HCT116 (cell line): ENCODE results near the gene GPR12. TPM values are rescaled to one million over a fixed set of nuclear protein-coding genes. Genes with fewer than 3 reads are reported as not detected.

ENCODE experiments used
- ATAC-seq: fragments of 200-7000 bp; cut with Tn5 transposase; 2 replicates; pipeline ENCODE4 v1.9.1; 2020; ENCODE audit warnings: mild to moderate bottlenecking, moderate library complexity
- BruUV-seq: library from RNA; stranded (reverse); fragments of 400-500 nt; replicated peaks from 2 replicates; lab custom pipeline; 2021; lab: Mats Ljungman, UMichigan
- CTCF ChIA-PET: fragments of 300-600 bp; sonication (Branson Sonifier 250); formaldehyde crosslinking; loops from one replicate; lab custom pipeline; 2021; ENCODE audit warnings: antibody characterized with exemption; lab: Charles Lee
- POLR2A ChIA-PET: fragments of 300-600, 350-600 bp; sonication (Branson Sonifier 250); formaldehyde crosslinking; loops from one replicate; lab custom pipeline; 2021; ENCODE audit warnings: antibody characterized with exemption; lab: Charles Lee
- RAD21 ChIA-PET, 2 experiments: fragments of 300-600 bp; sonication (Branson Sonifier 250); formaldehyde crosslinking; loops; one replicate each; lab custom pipeline; 2023; ENCODE audit warnings: low total read pairs in 2 of 2; ENCODE audit not compliant: uncharacterized antibody in 2 of 2, unreplicated experiment in 2 of 2, low non-redundant PET in 1 of 2; lab: Charles Lee
- DNase-seq: peaks from one replicate; pipeline ENCODE4 v3.0.0-alpha.2; 2010; ENCODE audit warnings: low read depth, low spot score
- H2AFZ ChIP-seq: fragments of 200-600 bp; shearing (Covaris generic), sonication (generic); 2 replicates; pipeline ENCODE4 v1.6.1; 2017; ENCODE audit warnings: low read depth, mixed run types, mixed read lengths, antibody characterized with exemption, low read length; ENCODE audit not compliant: poor library complexity, severe bottlenecking
- H3K27ac ChIP-seq: 2 replicates; pipeline ENCODE4 v1.5.1; 2012; ENCODE audit warnings: low read depth, low read length
- H3K27me3 ChIP-seq: fragments of 200-600 bp; sonication (generic); 2 replicates; pipeline ENCODE4 v1.6.1; 2016; ENCODE audit warnings: mixed run types, low read length, mixed read lengths; ENCODE audit not compliant: insufficient read depth
- H3K36me3 ChIP-seq, 2 experiments: fragments of 200-500 bp in 1 of 2; fragments of 200-600 bp in 1 of 2; sonication (Bioruptor generic) in 1 of 2; sonication (generic) in 1 of 2; 2 replicates each; pipeline versions ENCODE4 v1.5.1 to v1.6.1; 2014 to 2016; ENCODE audit warnings: low read length in 2 of 2, inconsistent platforms in 1 of 2, mixed read lengths in 1 of 2, mixed run types in 1 of 2; ENCODE audit not compliant: insufficient read depth in 2 of 2, control insufficient read depth in 1 of 2
- H3K4me1 ChIP-seq, 2 experiments: fragments of 200-600 bp in 1 of 2; sonication (generic) in 1 of 2; 2 replicates each; pipeline versions ENCODE4 v1.5.1 to v1.6.1; 2012 to 2017; ENCODE audit warnings: low read length in 2 of 2, inconsistent platforms in 1 of 2, mild to moderate bottlenecking in 1 of 2, mixed read lengths in 1 of 2, mixed run types in 1 of 2, moderate library complexity in 1 of 2; ENCODE audit not compliant: insufficient read depth in 2 of 2, control insufficient read depth in 1 of 2
- H3K4me2 ChIP-seq: fragments of 200-600 bp; sonication (generic); 2 replicates; pipeline ENCODE4 v1.6.1; 2017; ENCODE audit warnings: mixed run types, low read length, mixed read lengths
- H3K4me3 ChIP-seq, 2 experiments: fragments of 200-600 bp in 1 of 2; sonication (generic) in 1 of 2; replicated peaks in 1 of 2; 2 replicates each; pipeline ENCODE4 v1.5.1; 2011 to 2016; ENCODE audit warnings: low read length in 2 of 2, control low read depth in 1 of 2, low read depth in 1 of 2, mild to moderate bottlenecking in 1 of 2, mixed read lengths in 1 of 2, mixed run types in 1 of 2
- H3K79me2 ChIP-seq: fragments of 200-600 bp; sonication (generic); 2 replicates; pipeline ENCODE4 v1.6.1; 2017; ENCODE audit warnings: mild to moderate bottlenecking, mixed run types, low read length, moderate library complexity, mixed read lengths; ENCODE audit not compliant: insufficient read depth
- H3K9ac ChIP-seq: fragments of 200-600 bp; sonication (generic); 2 replicates; pipeline ENCODE4 v1.6.1; 2016; ENCODE audit warnings: low read length, mixed read lengths
- H3K9me2 ChIP-seq: fragments of 200-600 bp; sonication (generic), shearing (Covaris generic); 2 replicates; pipeline ENCODE4 v1.6.1; 2017; ENCODE audit warnings: mixed run types, mild to moderate bottlenecking, moderate library complexity; ENCODE audit not compliant: insufficient read depth
- H3K9me3 ChIP-seq, 2 experiments: fragments of 200-500 bp in 1 of 2; fragments of 200-600 bp in 1 of 2; sonication (Bioruptor generic) in 1 of 2; sonication (generic) in 1 of 2; 2 replicates each; pipeline ENCODE4 v1.6.1; 2014 to 2017; ENCODE audit warnings: low read length in 2 of 2, mixed read lengths in 2 of 2, inconsistent platforms in 1 of 2, low read depth in 1 of 2, mild to moderate bottlenecking in 1 of 2, mixed run types in 1 of 2, moderate library complexity in 1 of 2; ENCODE audit not compliant: control insufficient read depth in 1 of 2, insufficient read depth in 1 of 2
- H4K20me1 ChIP-seq: fragments of 200-600 bp; sonication (generic), shearing (Covaris generic); 2 replicates; pipeline ENCODE4 v1.6.1; 2017; ENCODE audit warnings: mixed run types, mild to moderate bottlenecking, moderate library complexity; ENCODE audit not compliant: insufficient read depth
- CBX3 ChIP-seq: IDR thresholded peaks from 2 replicates; pipeline ENCODE4 v1.6.1; 2012; ENCODE audit warnings: low read depth
- ELF1 ChIP-seq: IDR thresholded peaks from 2 replicates; pipeline ENCODE4 v1.6.1; 2012; ENCODE audit warnings: low read depth, borderline replicate concordance
- EZH2 ChIP-seq: fragments of 200-600 bp; sonication (generic); IDR thresholded peaks from 2 replicates; pipeline ENCODE4 v1.6.1; 2017; ENCODE audit warnings: antibody characterized with exemption, mixed run types
- EZH2phosphoT487 ChIP-seq: fragments of 200-600 bp; IDR thresholded peaks from 2 replicates; pipeline ENCODE4 v1.6.1; 2018; ENCODE audit warnings: antibody characterized with exemption, borderline replicate concordance
- FOSL1 ChIP-seq: IDR thresholded peaks from 2 replicates; pipeline ENCODE4 v1.6.1; 2012; ENCODE audit warnings: low read depth
- MAX ChIP-seq: IDR thresholded peaks from 2 replicates; pipeline ENCODE4 v1.6.1; 2012
- POLR2AphosphoS5 ChIP-seq: IDR thresholded peaks from 2 replicates; pipeline ENCODE4 v1.6.1; 2011; ENCODE audit warnings: mild to moderate bottlenecking, low read depth, low read length, moderate library complexity
- RAD21 ChIP-seq: IDR thresholded peaks from 2 replicates; pipeline ENCODE4 v1.6.1; 2012; ENCODE audit warnings: low read depth, mild to moderate bottlenecking
- SP1 ChIP-seq: IDR thresholded peaks from 2 replicates; pipeline ENCODE4 v1.6.1; 2012; ENCODE audit warnings: low read depth
- SRF ChIP-seq: IDR thresholded peaks from 2 replicates; pipeline ENCODE4 v1.6.1; 2012; ENCODE audit warnings: low read depth
- TCF7L2 ChIP-seq: IDR thresholded peaks from 2 replicates; pipeline ENCODE4 v1.7.0; 2011; ENCODE audit warnings: borderline replicate concordance, inconsistent platforms; ENCODE audit not compliant: insufficient read depth, insufficient read length; ENCODE audit errors: extremely low read depth
- ZNF274 ChIP-seq: fragments of 200-500 bp; sonication (Bioruptor generic); IDR thresholded peaks from 2 replicates; pipeline ENCODE4 v1.6.1; 2014; ENCODE audit warnings: mild to moderate bottlenecking, low read depth, low read length, inconsistent platforms
- intact Hi-C: fragments of 100-400 bp; cut with micrococcal nuclease; formaldehyde crosslinking; loops from 2 replicates; pipeline ENCODE4 v1.10.0; 2022
- total RNA-seq: library from RNA; stranded (reverse); gene quantifications from one replicate; pipeline ENCODE4 v1.2.1, GENCODE V29; 2021; ENCODE audit not compliant: unreplicated experiment
- TF ChIP-seq, protein P1 (sequence below): IDR thresholded peaks from 2 replicates; pipeline ENCODE4 v1.6.1; 2012
- TF ChIP-seq, protein P2 (sequence below): IDR thresholded peaks from 2 replicates; pipeline ENCODE4 v1.6.1; 2011; ENCODE audit warnings: mild to moderate bottlenecking, low read length, moderate library complexity; ENCODE audit not compliant: insufficient replicate concordance; ENCODE audit errors: extremely low read depth

GPR12 gene
- total RNA-seq, 1 experiment from 2014 or later, result not detected

DNA sequence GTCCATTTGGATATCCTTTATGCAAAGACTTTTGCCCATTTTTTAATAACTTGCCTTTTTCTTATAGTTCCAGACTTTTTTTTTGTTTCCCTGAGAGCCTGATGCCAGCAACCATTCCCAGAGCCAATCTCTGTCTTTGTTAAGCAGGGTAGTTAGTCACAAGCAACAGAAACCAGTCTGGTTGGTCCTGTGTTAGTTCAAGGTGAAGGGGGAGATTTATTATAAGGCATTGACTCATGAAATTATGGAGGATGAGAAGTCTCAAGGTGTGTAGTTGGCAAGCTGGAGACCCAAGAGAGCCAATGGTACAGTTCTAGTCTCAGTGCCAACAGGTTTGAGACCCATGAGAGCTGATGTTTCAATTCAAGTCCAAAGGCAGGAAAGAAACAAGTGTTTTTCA lies 33.0 kb downstream of the GPR12 start:
- ChIA-PET RAD21 (no interaction called here), POLR2A (no interaction called here), CTCF (no interaction called here)
- no peak for DNase-seq
- Histone ChIP-seq H3K4me2 (no peak overlapping the region), H3K27me3 (peaks cover 8% of the 10 kb centered on the region; the same call in 1 of the 2 replicates), H3K4me3 (no peak overlapping the region), H3K4me1 (no peaks in the 10 kb centered on the region), H2AFZ (no peak overlapping the region), H3K36me3 (no peaks in the 10 kb centered on the region), H3K9me3 (no peaks in the 10 kb centered on the region), H3K9ac (no peak overlapping the region), H3K79me2 (no peaks in the 10 kb centered on the region), H3K27ac (no peak overlapping the region), H3K9me2 (no peaks in the 10 kb centered on the region), H4K20me1 (no peaks in the 10 kb centered on the region)
- intact Hi-C loops, result no loop called here
- no peak for ATAC-seq
- BruUV-seq, result no TSS peak
- TF ChIP-seq EZH2 (no peak), RAD21 (no peak), MAX (no peak), ELF1 (no peak), SP1 (no peak), TCF7L2 (no peak), ZNF274 (no peak)
- TF ChIP-seq, protein P1, sequence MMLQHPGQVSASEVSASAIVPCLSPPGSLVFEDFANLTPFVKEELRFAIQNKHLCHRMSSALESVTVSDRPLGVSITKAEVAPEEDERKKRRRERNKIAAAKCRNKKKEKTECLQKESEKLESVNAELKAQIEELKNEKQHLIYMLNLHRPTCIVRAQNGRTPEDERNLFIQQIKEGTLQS, result no peak

GRCh38 chr13:26727122-26727521 lies 33.5 kb downstream of the GPR12 start:
- no peaks in the 10 kb centered on the region for H3K9me2 ChIP-seq
- no peak overlapping the region for H3K4me3 ChIP-seq
- no TSS peak for BruUV-seq
- no peaks in the 10 kb centered on the region for H3K9me3 ChIP-seq
- ChIA-PET POLR2A (no interaction called here), CTCF (no interaction called here), RAD21 (no interaction called here)
- no peaks in the 10 kb centered on the region for H3K4me1 ChIP-seq
- ATAC-seq, result no peak
- H3K9ac ChIP-seq, result no peak overlapping the region
- H3K4me2 ChIP-seq, result no peak overlapping the region
- intact Hi-C loops, result no loop called here
- H3K36me3 ChIP-seq, result no peaks in the 10 kb centered on the region
- H4K20me1 ChIP-seq, result no peaks in the 10 kb centered on the region
- H3K79me2 ChIP-seq, result no peaks in the 10 kb centered on the region
- DNase-seq, result no peak
- peaks cover 8% of the 10 kb centered on the region; the same call in 1 of the 2 replicates for H3K27me3 ChIP-seq
- TF ChIP-seq FOSL1 (no peak), EZH2 (no peak), SRF (no peak), ELF1 (no peak), CBX3 (no peak), EZH2phosphoT487 (no peak), TCF7L2 (no peak), POLR2AphosphoS5 (no peak)
- TF ChIP-seq, protein P2, sequence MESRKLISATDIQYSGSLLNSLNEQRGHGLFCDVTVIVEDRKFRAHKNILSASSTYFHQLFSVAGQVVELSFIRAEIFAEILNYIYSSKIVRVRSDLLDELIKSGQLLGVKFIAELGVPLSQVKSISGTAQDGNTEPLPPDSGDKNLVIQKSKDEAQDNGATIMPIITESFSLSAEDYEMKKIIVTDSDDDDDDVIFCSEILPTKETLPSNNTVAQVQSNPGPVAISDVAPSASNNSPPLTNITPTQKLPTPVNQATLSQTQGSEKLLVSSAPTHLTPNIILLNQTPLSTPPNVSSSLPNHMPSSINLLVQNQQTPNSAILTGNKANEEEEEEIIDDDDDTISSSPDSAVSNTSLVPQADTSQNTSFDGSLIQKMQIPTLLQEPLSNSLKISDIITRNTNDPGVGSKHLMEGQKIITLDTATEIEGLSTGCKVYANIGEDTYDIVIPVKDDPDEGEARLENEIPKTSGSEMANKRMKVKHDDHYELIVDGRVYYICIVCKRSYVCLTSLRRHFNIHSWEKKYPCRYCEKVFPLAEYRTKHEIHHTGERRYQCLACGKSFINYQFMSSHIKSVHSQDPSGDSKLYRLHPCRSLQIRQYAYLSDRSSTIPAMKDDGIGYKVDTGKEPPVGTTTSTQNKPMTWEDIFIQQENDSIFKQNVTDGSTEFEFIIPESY, result no peak
- TF ChIP-seq, all 23 proteins: peak for 0
- Histone ChIP-seq H3K27ac (no peak overlapping the region), H2AFZ (no peak overlapping the region)
